HAP-1 (cell line): ENCODE data around the gene TMEM218.

ENCODE experiments used
- DNase-seq, 2 experiments: peaks; one replicate each; pipeline ENCODE4 v3.0.0-alpha.2; 2016 to 2020; ENCODE audit warnings: low spot score in 2 of 2
- H3K27me3 ChIP-seq: fragments of 250-450 bp; sonication (Bioruptor Pico); 2 replicates; pipeline ENCODE4 v1.5.1; 2020; ENCODE audit warnings: low read depth, mild to moderate bottlenecking, moderate library complexity
- H3K36me3 ChIP-seq: fragments of 250-450 bp; sonication (Bioruptor Pico); replicated peaks from 2 replicates; pipeline ENCODE4 v1.5.1; 2020; ENCODE audit warnings: mild to moderate bottlenecking
- H3K4me1 ChIP-seq: fragments of 250-450 bp; sonication (Bioruptor Pico); 2 replicates; pipeline ENCODE4 v1.5.1; 2020; ENCODE audit warnings: mild to moderate bottlenecking
- H3K4me3 ChIP-seq: fragments of 250-450 bp; sonication (Bioruptor Pico); 2 replicates; pipeline ENCODE4 v1.5.1; 2020; ENCODE audit warnings: mild to moderate bottlenecking, moderate library complexity
- H3K9me3 ChIP-seq: fragments of 250-450 bp; sonication (Bioruptor Pico); 2 replicates; pipeline ENCODE4 v1.5.1; 2020; ENCODE audit warnings: mild to moderate bottlenecking, moderate library complexity
- in situ Hi-C: fragments of 300-500 bp; cut with MboI; formaldehyde crosslinking; loops from 3 replicates; pipeline ENCODE4 v1.14.3; 2020; ENCODE audit warnings: low sequenced_read_pairs, inconsistent platforms, mixed read lengths

TMEM218 gene

GRCh38 chr11:125082611-125083311 is 28.7 kb downstream of the TMEM218 start:
- no peaks in the 10 kb centered on the region for H3K4me1 ChIP-seq
- DNase-seq = no peak
- no peaks in the 10 kb centered on the region for H3K9me3 ChIP-seq
- H3K36me3 ChIP-seq = no peaks in the 10 kb centered on the region
- no peak overlapping the region for H3K4me3 ChIP-seq
- in situ Hi-C loops = no loop called here
- H3K27me3 ChIP-seq = no peaks in the 10 kb centered on the region

GRCh38 chr11:125082040-125082439 is 29.4 kb downstream of the TMEM218 start:
- Histone ChIP-seq H3K9me3 (no peaks in the 10 kb centered on the region), H3K27me3 (no peaks in the 10 kb centered on the region)
- in situ Hi-C loops = no loop called here

GRCh38 chr11:125081098-125081798 is 30.2 kb downstream of the TMEM218 start:
- no peak for DNase-seq
- Histone ChIP-seq H3K36me3 (no peaks in the 10 kb centered on the region), H3K4me3 (no peak overlapping the region), H3K4me1 (no peaks in the 10 kb centered on the region), H3K9me3 (no peaks in the 10 kb centered on the region), H3K27me3 (no peaks in the 10 kb centered on the region)
- in situ Hi-C loops = no loop called here

More at GRCh38 chr11:125082040-125082439, 29.4 kb downstream of the TMEM218 start:
- no peak for DNase-seq
- no peaks in the 10 kb centered on the region for H3K4me1 ChIP-seq
- no peaks in the 10 kb centered on the region for H3K36me3 ChIP-seq
- no peak overlapping the region for H3K4me3 ChIP-seq

- in situ Hi-C loops = no loop called here
- H3K9me3 ChIP-seq = no peaks in the 10 kb centered on the region
- no peaks in the 10 kb centered on the region for H3K4me1 ChIP-seq
- DNase-seq = no peak
- no peaks in the 10 kb centered on the region for H3K27me3 ChIP-seq
- no peaks in the 10 kb centered on the region for H3K36me3 ChIP-seq
- H3K4me3 ChIP-seq = no peak overlapping the region
Observed at GRCh38 chr11:125080531-125080911, 30.9 kb downstream of the TMEM218 start.

- H3K9me3 ChIP-seq = no peaks in the 10 kb centered on the region
- H3K27me3 ChIP-seq = no peaks in the 10 kb centered on the region
- H3K36me3 ChIP-seq = no peaks in the 10 kb centered on the region
- no peaks in the 10 kb centered on the region for H3K4me1 ChIP-seq
- no peak for DNase-seq
- in situ Hi-C loops = no loop called here
- no peak overlapping the region for H3K4me3 ChIP-seq
Observed at GRCh38 chr11:125079878-125080530, 31.4 kb downstream of the TMEM218 start.

- Histone ChIP-seq H3K36me3 (no peaks in the 10 kb centered on the region), H3K9me3 (no peaks in the 10 kb centered on the region), H3K4me3 (no peak overlapping the region), H3K27me3 (no peaks in the 10 kb centered on the region), H3K4me1 (no peaks in the 10 kb centered on the region)
- in situ Hi-C loops = no loop called here
- DNase-seq = no peak
Observed at GRCh38 chr11:125079151-125079877, 32.1 kb downstream of the TMEM218 start.

GRCh38 chr11:125078516-125079140 is 32.8 kb downstream of the TMEM218 start:
- Histone ChIP-seq H3K36me3 (no peaks in the 10 kb centered on the region), H3K4me1 (no peaks in the 10 kb centered on the region), H3K4me3 (no peak overlapping the region), H3K9me3 (no peaks in the 10 kb centered on the region), H3K27me3 (no peaks in the 10 kb centered on the region)
- no peak for DNase-seq
- in situ Hi-C loops = no loop called here

- DNase-seq = no peak
- Histone ChIP-seq H3K4me3 (no peak overlapping the region), H3K4me1 (no peaks in the 10 kb centered on the region), H3K36me3 (no peaks in the 10 kb centered on the region), H3K27me3 (no peaks in the 10 kb centered on the region), H3K9me3 (no peaks in the 10 kb centered on the region)
- in situ Hi-C loops = no loop called here
Observed at GRCh38 chr11:125078016-125078415, 33.4 kb downstream of the TMEM218 start.

GRCh38 chr11:125076378-125076945 is 35.0 kb downstream of the TMEM218 start:
- no peaks in the 10 kb centered on the region for H3K9me3 ChIP-seq
- in situ Hi-C loops = no loop called here
- no peaks in the 10 kb centered on the region for H3K4me1 ChIP-seq
- no peak for DNase-seq
- no peak overlapping the region for H3K4me3 ChIP-seq
- H3K27me3 ChIP-seq = no peaks in the 10 kb centered on the region
- H3K36me3 ChIP-seq = no peaks in the 10 kb centered on the region

GRCh38 chr11:125075900-125076317 is 35.5 kb downstream of the TMEM218 start:
- in situ Hi-C loops = no loop called here
- Histone ChIP-seq H3K36me3 (no peaks in the 10 kb centered on the region), H3K9me3 (no peaks in the 10 kb centered on the region), H3K4me3 (no peak overlapping the region), H3K27me3 (no peaks in the 10 kb centered on the region), H3K4me1 (no peaks in the 10 kb centered on the region)
- no peak for DNase-seq

- in situ Hi-C loops = no loop called here
- Histone ChIP-seq H3K9me3 (no peaks in the 10 kb centered on the region), H3K4me1 (no peaks in the 10 kb centered on the region), H3K4me3 (no peak overlapping the region), H3K27me3 (no peaks in the 10 kb centered on the region), H3K36me3 (no peaks in the 10 kb centered on the region)
- no peak for DNase-seq
Observed at GRCh38 chr11:125075242-125075625, 36.2 kb downstream of the TMEM218 start.

GRCh38 chr11:125074511-125075241 is 36.8 kb downstream of the TMEM218 start:
- no peaks in the 10 kb centered on the region for H3K36me3 ChIP-seq

More at GRCh38 chr11:125074511-125075241, 36.8 kb downstream of the TMEM218 start:
- DNase-seq = no peak
- no peaks in the 10 kb centered on the region for H3K9me3 ChIP-seq
- in situ Hi-C loops = no loop called here
- H3K27me3 ChIP-seq = no peaks in the 10 kb centered on the region
- no peaks in the 10 kb centered on the region for H3K4me1 ChIP-seq
- H3K4me3 ChIP-seq = no peak overlapping the region
